HEK293 (cell line): ENCODE results near the gene HINT3.

Source experiments
- CTCF ChIP-seq: fragments of 450-650 bp; formaldehyde crosslinking; IDR thresholded peaks from 2 replicates; pipeline ENCODE4 v1.5.1; 2016; ENCODE audit warnings: missing biosample characterization, missing genetic modification characterization
- GLI4 ChIP-seq: fragments of 450-650 bp; formaldehyde crosslinking; IDR thresholded peaks from 2 replicates; pipeline ENCODE4 v1.5.1; 2016; ENCODE audit warnings: missing biosample characterization, missing genetic modification characterization
- GLIS2 ChIP-seq: fragments of 450-650 bp; formaldehyde crosslinking; IDR thresholded peaks from 2 replicates; pipeline ENCODE4 v1.5.1; 2016; ENCODE audit warnings: missing biosample characterization, missing genetic modification characterization
- HOXC10 ChIP-seq: sonication (generic); formaldehyde crosslinking; IDR thresholded peaks from 2 replicates; pipeline ENCODE4 v1.8.1; 2023; ENCODE audit warnings: mild to moderate bottlenecking, missing genetic modification reagents
- OVOL3 ChIP-seq: fragments of 450-650 bp; formaldehyde crosslinking; IDR thresholded peaks from 2 replicates; pipeline ENCODE4 v1.5.1; 2016; ENCODE audit warnings: missing biosample characterization, missing genetic modification characterization
- SALL2 ChIP-seq: fragments of 450-650 bp; formaldehyde crosslinking; IDR thresholded peaks from 2 replicates; pipeline ENCODE4 v1.5.0; 2017; ENCODE audit warnings: missing biosample characterization, mild to moderate bottlenecking, missing genetic modification characterization, borderline replicate concordance
- TRIM28 ChIP-seq: IDR thresholded peaks from 2 replicates; pipeline ENCODE4 v1.6.1; 2011; ENCODE audit warnings: low read length, control low read depth, borderline replicate concordance
- ZBTB20 ChIP-seq: fragments of 450-650 bp; formaldehyde crosslinking; IDR thresholded peaks from 2 replicates; pipeline ENCODE4 v1.5.1; 2016; ENCODE audit warnings: missing biosample characterization, missing genetic modification characterization
- ZBTB7A ChIP-seq: fragments of 450-650 bp; formaldehyde crosslinking; IDR thresholded peaks from 2 replicates; pipeline ENCODE4 v1.5.1; 2016; ENCODE audit warnings: low read depth, missing biosample characterization, missing genetic modification characterization
- ZBTB8A ChIP-seq: fragments of 450-650 bp; formaldehyde crosslinking; IDR thresholded peaks from 2 replicates; pipeline ENCODE4 v1.5.1; 2016; ENCODE audit warnings: missing biosample characterization, missing genetic modification characterization
- ZEB2 ChIP-seq: fragments of 450-650 bp; formaldehyde crosslinking; IDR thresholded peaks from 2 replicates; pipeline ENCODE4 v1.5.1; 2016; ENCODE audit warnings: missing biosample characterization, missing genetic modification characterization
- ZNF121 ChIP-seq: fragments of 450-650 bp; formaldehyde crosslinking; IDR thresholded peaks from 2 replicates; pipeline ENCODE4 v1.5.1; 2016; ENCODE audit warnings: missing biosample characterization, missing genetic modification characterization
- ZNF138 ChIP-seq: fragments of 450-650 bp; formaldehyde crosslinking; IDR thresholded peaks from 2 replicates; pipeline ENCODE4 v1.5.1; 2016; ENCODE audit warnings: missing biosample characterization, missing genetic modification characterization, borderline replicate concordance
- ZNF157 ChIP-seq: fragments of 450-650 bp; formaldehyde crosslinking; IDR thresholded peaks from 2 replicates; pipeline ENCODE4 v1.5.1; 2016; ENCODE audit warnings: missing biosample characterization, missing genetic modification characterization
- ZNF169 ChIP-seq: fragments of 450-650 bp; formaldehyde crosslinking; IDR thresholded peaks from 2 replicates; pipeline ENCODE4 v1.5.1; 2016; ENCODE audit warnings: missing biosample characterization, missing genetic modification characterization
- ZNF23 ChIP-seq: fragments of 450-650 bp; formaldehyde crosslinking; IDR thresholded peaks from 2 replicates; pipeline ENCODE4 v1.5.1; 2016; ENCODE audit warnings: missing biosample characterization, missing genetic modification characterization, borderline replicate concordance
- ZNF26 ChIP-seq: fragments of 450-650 bp; formaldehyde crosslinking; IDR thresholded peaks from 2 replicates; pipeline ENCODE4 v1.5.1; 2016; ENCODE audit warnings: missing biosample characterization, missing genetic modification characterization
- ZNF274 ChIP-seq, 2 experiments: fragments of 200-500 bp in 1 of 2; fragments of 450-650 bp in 1 of 2; sonication (Bioruptor generic) in 1 of 2; formaldehyde crosslinking in 1 of 2; IDR thresholded peaks; 2 replicates each; pipeline versions ENCODE4 v1.5.1 to v1.6.1; 2014 to 2016; ENCODE audit warnings: borderline replicate concordance in 1 of 2, inconsistent platforms in 1 of 2, low read length in 1 of 2, missing biosample characterization in 1 of 2, missing genetic modification characterization in 1 of 2
- ZNF514 ChIP-seq: fragments of 450-650 bp; formaldehyde crosslinking; IDR thresholded peaks from 2 replicates; pipeline ENCODE4 v1.5.1; 2016; ENCODE audit warnings: missing biosample characterization, missing genetic modification characterization
- ZNF560 ChIP-seq: fragments of 450-650 bp; formaldehyde crosslinking; IDR thresholded peaks from 2 replicates; pipeline ENCODE4 v1.5.1; 2017; ENCODE audit warnings: missing biosample characterization, missing genetic modification characterization, borderline replicate concordance
- ZNF585B ChIP-seq: fragments of 450-650 bp; formaldehyde crosslinking; IDR thresholded peaks from 2 replicates; pipeline ENCODE4 v1.5.1; 2016; ENCODE audit warnings: missing biosample characterization, missing genetic modification characterization
- ZNF600 ChIP-seq: fragments of 450-650 bp; formaldehyde crosslinking; IDR thresholded peaks from 2 replicates; pipeline ENCODE4 v1.5.1; 2016; ENCODE audit warnings: missing biosample characterization, missing genetic modification characterization
- ZNF610 ChIP-seq: fragments of 450-650 bp; formaldehyde crosslinking; IDR thresholded peaks from 2 replicates; pipeline ENCODE4 v1.5.1; 2016; ENCODE audit warnings: missing biosample characterization, missing genetic modification characterization, borderline replicate concordance
- ZNF624 ChIP-seq: fragments of 450-650 bp; formaldehyde crosslinking; IDR thresholded peaks from 2 replicates; pipeline ENCODE4 v1.5.1; 2017; ENCODE audit warnings: missing biosample characterization, missing genetic modification characterization
- ZNF664 ChIP-seq: fragments of 450-650 bp; formaldehyde crosslinking; IDR thresholded peaks from 2 replicates; pipeline ENCODE4 v1.5.1; 2016; ENCODE audit warnings: missing biosample characterization, missing genetic modification characterization
- ZNF747 ChIP-seq: fragments of 450-650 bp; formaldehyde crosslinking; IDR thresholded peaks from 2 replicates; pipeline ENCODE4 v1.5.1; 2016; ENCODE audit warnings: missing biosample characterization, missing genetic modification characterization
- ZNF76 ChIP-seq: fragments of 450-650 bp; formaldehyde crosslinking; IDR thresholded peaks from 2 replicates; pipeline ENCODE4; 2016; ENCODE audit warnings: low read depth, missing biosample characterization, missing genetic modification characterization, borderline replicate concordance
- ZNF777 ChIP-seq: fragments of 450-650 bp; formaldehyde crosslinking; IDR thresholded peaks from 2 replicates; pipeline ENCODE4 v1.5.1; 2017; ENCODE audit warnings: missing biosample characterization, missing genetic modification characterization, borderline replicate concordance
- ZNF791 ChIP-seq: fragments of 450-650 bp; formaldehyde crosslinking; IDR thresholded peaks from 2 replicates; pipeline ENCODE4 v1.5.1; 2016; ENCODE audit warnings: missing biosample characterization, missing genetic modification characterization
- ZXDB ChIP-seq: fragments of 450-650 bp; formaldehyde crosslinking; IDR thresholded peaks from 2 replicates; pipeline ENCODE4 v1.5.1; 2016; ENCODE audit warnings: missing biosample characterization, missing genetic modification characterization
- TF ChIP-seq, protein P1 (sequence below): fragments of 450-650 bp; IDR thresholded peaks from 2 replicates; pipeline ENCODE4 v1.5.1; 2018; ENCODE audit warnings: missing biosample characterization, missing genetic modification characterization
- TF ChIP-seq, protein P2 (sequence below): fragments of 450-650 bp; formaldehyde crosslinking; optimal IDR thresholded peaks from 2 replicates; pipeline ENCODE3; 2016; ENCODE audit warnings: missing biosample characterization, mild to moderate bottlenecking, missing genetic modification characterization

Gene HINT3

GRCh38 chr6:125994670-125995488 lies 38.3 kb downstream of the HINT3 start (continued):
- TF ChIP-seq ZNF157 (tag by site-specific recombination) (no peak), OVOL3 (tag by site-specific recombination) (0 out of 2 replicates have a peak, but pooled peaks have one; percentile 7), ZNF791 (tag by site-specific recombination) (no peak), ZNF664 (tag by site-specific recombination) (no peak; the same call in 1 of the 2 replicates), CTCF (tag by site-specific recombination) (no peak), ZNF585B (tag by site-specific recombination) (no peak), ZNF26 (tag by site-specific recombination) (no peak), ZNF600 (tag by site-specific recombination) (no peak; the same call in none of the 2 replicates), GLIS2 (no peak), ZEB2 (tag by site-specific recombination) (peak; percentile 72; the same call in 1 of the 2 replicates), ZNF138 (no peak), TRIM28 (peak; percentile 69), SALL2 (tag by site-specific recombination) (no peak), ZNF274 (IDR thresholded peaks at IDR 0.05; ENCODE audit: low read length) (no peak), ZNF274 (tag by site-specific recombination; IDR thresholded peaks at IDR 0.05; ENCODE audit: borderline replicate concordance) (no peak), ZXDB (tag by site-specific recombination) (peak; percentile 96), HOXC10 (CRISPR knock-in tag) (no peak), ZNF560 (tag by site-specific recombination) (no peak), ZNF514 (tag by site-specific recombination) (no peak), ZNF121 (tag by site-specific recombination) (no peak), ZNF169 (tag by site-specific recombination) (no peak), ZNF777 (tag by site-specific recombination) (no peak), ZNF23 (tag by site-specific recombination) (no peak), ZNF76 (no peak), ZBTB8A (no peak), ZNF610 (tag by site-specific recombination) (no peak), GLI4 (no peak), ZBTB20 (tag by site-specific recombination) (no peak), ZNF747 (tag by site-specific recombination) (no peak), ZBTB7A (tag by site-specific recombination) (no peak), ZNF624 (tag by site-specific recombination) (no peak)
- TF ChIP-seq, protein P1, sequence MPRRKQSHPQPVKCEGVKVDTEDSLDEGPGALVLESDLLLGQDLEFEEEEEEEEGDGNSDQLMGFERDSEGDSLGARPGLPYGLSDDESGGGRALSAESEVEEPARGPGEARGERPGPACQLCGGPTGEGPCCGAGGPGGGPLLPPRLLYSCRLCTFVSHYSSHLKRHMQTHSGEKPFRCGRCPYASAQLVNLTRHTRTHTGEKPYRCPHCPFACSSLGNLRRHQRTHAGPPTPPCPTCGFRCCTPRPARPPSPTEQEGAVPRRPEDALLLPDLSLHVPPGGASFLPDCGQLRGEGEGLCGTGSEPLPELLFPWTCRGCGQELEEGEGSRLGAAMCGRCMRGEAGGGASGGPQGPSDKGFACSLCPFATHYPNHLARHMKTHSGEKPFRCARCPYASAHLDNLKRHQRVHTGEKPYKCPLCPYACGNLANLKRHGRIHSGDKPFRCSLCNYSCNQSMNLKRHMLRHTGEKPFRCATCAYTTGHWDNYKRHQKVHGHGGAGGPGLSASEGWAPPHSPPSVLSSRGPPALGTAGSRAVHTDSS (tag by site-specific recombination): no peak
- TF ChIP-seq, protein P2, sequence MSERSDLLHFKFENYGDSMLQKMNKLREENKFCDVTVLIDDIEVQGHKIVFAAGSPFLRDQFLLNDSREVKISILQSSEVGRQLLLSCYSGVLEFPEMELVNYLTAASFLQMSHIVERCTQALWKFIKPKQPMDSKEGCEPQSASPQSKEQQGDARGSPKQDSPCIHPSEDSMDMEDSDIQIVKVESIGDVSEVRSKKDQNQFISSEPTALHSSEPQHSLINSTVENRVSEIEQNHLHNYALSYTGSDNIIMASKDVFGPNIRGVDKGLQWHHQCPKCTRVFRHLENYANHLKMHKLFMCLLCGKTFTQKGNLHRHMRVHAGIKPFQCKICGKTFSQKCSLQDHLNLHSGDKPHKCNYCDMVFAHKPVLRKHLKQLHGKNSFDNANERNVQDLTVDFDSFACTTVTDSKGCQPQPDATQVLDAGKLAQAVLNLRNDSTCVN: no peak
